Measurements from ENCODE around the gene RHD.
"Not testable (repeated sequence)": the region's sequence is repeated elsewhere in the genome, so short reads cannot be mapped to it uniquely, and the experiment has no call there.

The RHD gene

GRCh38 chr1:25245809-25246599 is 26.3 kb upstream of the RHD start:
- in situ Hi-C loops (cut with HindIII; ENCODE audit: low pct_unique_long_range_greater_than_20kb, low sequenced_read_pairs) = no loop called here

GRCh38 chr1:25246600-25247023 is 25.7 kb upstream of the RHD start:
- TF ChIP-seq JUND (IDR thresholded peaks at IDR 0.05; ENCODE audit: low read depth) = no peak
- in situ Hi-C loops (cut with HindIII; ENCODE audit: low pct_unique_long_range_greater_than_20kb, low sequenced_read_pairs) = no loop called here
- peak in 1 of 2 experiments; percentile 11 for DNase-seq (ENCODE audit: low read depth in 1 of 2, low spot score in 1 of 2)

More at GRCh38 chr1:25245809-25246599, 26.3 kb upstream of the RHD start:
- peak in 1 of 2 experiments; percentile 12 for DNase-seq (ENCODE audit: low read depth in 1 of 2, low spot score in 1 of 2)
- TF ChIP-seq JUND (IDR thresholded peaks at IDR 0.05; ENCODE audit: low read depth) = no peak

- peak; percentile 92 to 95 for DNase-seq (ENCODE audit: low read depth in 1 of 2, low spot score in 1 of 2)
- in situ Hi-C loops (cut with HindIII; ENCODE audit: low pct_unique_long_range_greater_than_20kb, low sequenced_read_pairs) = no loop called here
- no peak for TF ChIP-seq JUND (IDR thresholded peaks at IDR 0.05; ENCODE audit: low read depth)
Observed at GRCh38 chr1:25247024-25247828, 25.1 kb upstream of the RHD start, which contains the start of gene RSRP1. TSS of gene RSRP1 (minus strand) at chr1:25247454. CDS start at chr1:25246963, 491 bp downstream.

GRCh38 chr1:25247829-25248754 is 24.2 kb upstream of the RHD start:
- TF ChIP-seq JUND (IDR thresholded peaks at IDR 0.05; ENCODE audit: low read depth) = no peak
- DNase-seq (ENCODE audit: low read depth in 1 of 2, low spot score in 1 of 2) = no peak
- in situ Hi-C loops (cut with HindIII; ENCODE audit: low pct_unique_long_range_greater_than_20kb, low sequenced_read_pairs) = no loop called here

- TF ChIP-seq JUND (IDR thresholded peaks at IDR 0.05; ENCODE audit: low read depth) = no peak
- DNase-seq (ENCODE audit: low read depth in 1 of 2, low spot score in 1 of 2) = no peak
- in situ Hi-C loops (cut with HindIII; ENCODE audit: low pct_unique_long_range_greater_than_20kb, low sequenced_read_pairs) = no loop called here
Observed at GRCh38 chr1:25253911-25254310, 18.4 kb upstream of the RHD start.

- no peak for DNase-seq (ENCODE audit: low read depth in 1 of 2, low spot score in 1 of 2)
- TF ChIP-seq JUND (IDR thresholded peaks at IDR 0.05; ENCODE audit: low read depth) = no peak
- in situ Hi-C loops (cut with HindIII; ENCODE audit: low pct_unique_long_range_greater_than_20kb, low sequenced_read_pairs) = no loop called here
Observed at GRCh38 chr1:25255706-25256577, 16.4 kb upstream of the RHD start.

- no peak for DNase-seq (ENCODE audit: low read depth in 1 of 2, low spot score in 1 of 2)
- TF ChIP-seq JUND (IDR thresholded peaks at IDR 0.05; ENCODE audit: low read depth) = no peak
- in situ Hi-C loops (cut with HindIII; ENCODE audit: low pct_unique_long_range_greater_than_20kb, low sequenced_read_pairs) = no loop called here
Observed at GRCh38 chr1:25256578-25256965, 15.7 kb upstream of the RHD start.

GRCh38 chr1:25257196-25257595 is 15.1 kb upstream of the RHD start:
- TF ChIP-seq JUND (IDR thresholded peaks at IDR 0.05; ENCODE audit: low read depth) = no peak
- DNase-seq (ENCODE audit: low read depth in 1 of 2, low spot score in 1 of 2) = no peak
- in situ Hi-C loops (cut with HindIII; ENCODE audit: low pct_unique_long_range_greater_than_20kb, low sequenced_read_pairs) = no loop called here

- in situ Hi-C loops (cut with HindIII; ENCODE audit: low pct_unique_long_range_greater_than_20kb, low sequenced_read_pairs); DNase-seq (ENCODE audit: low read depth in 1 of 2, low spot score in 1 of 2): not testable (repeated sequence)
Observed at GRCh38 chr1:25259813-25260212, 12.5 kb upstream of the RHD start.

- DNase-seq (ENCODE audit: low read depth in 1 of 2, low spot score in 1 of 2); in situ Hi-C loops (cut with HindIII; ENCODE audit: low pct_unique_long_range_greater_than_20kb, low sequenced_read_pairs): not testable (repeated sequence)
Observed at GRCh38 chr1:25260336-25260735, 12.0 kb upstream of the RHD start.

- DNase-seq (ENCODE audit: low read depth in 1 of 2, low spot score in 1 of 2); in situ Hi-C loops (cut with HindIII; ENCODE audit: low pct_unique_long_range_greater_than_20kb, low sequenced_read_pairs): not testable (repeated sequence)
Observed at GRCh38 chr1:25266554-25267287, 5.6 kb upstream of the RHD start.

- DNase-seq (ENCODE audit: low read depth in 1 of 2, low spot score in 1 of 2) = peak; percentile 50 to 82
- in situ Hi-C loops (cut with HindIII; ENCODE audit: low pct_unique_long_range_greater_than_20kb, low sequenced_read_pairs) = not testable (repeated sequence)
Observed at GRCh38 chr1:25267288-25268142, 4.8 kb upstream of the RHD start.

GRCh38 chr1:25268143-25268760 is 4.1 kb upstream of the RHD start:
- DNase-seq (ENCODE audit: low read depth in 1 of 2, low spot score in 1 of 2); in situ Hi-C loops (cut with HindIII; ENCODE audit: low pct_unique_long_range_greater_than_20kb, low sequenced_read_pairs): not testable (repeated sequence)

- in situ Hi-C loops (cut with HindIII; ENCODE audit: low pct_unique_long_range_greater_than_20kb, low sequenced_read_pairs); DNase-seq (ENCODE audit: low read depth in 1 of 2, low spot score in 1 of 2): not testable (repeated sequence)
Observed at GRCh38 chr1:25275648-25276047, 3.3 kb downstream of the RHD start.
